ENCODE measurements around the gene MEGF10.

Gene MEGF10

DNA sequence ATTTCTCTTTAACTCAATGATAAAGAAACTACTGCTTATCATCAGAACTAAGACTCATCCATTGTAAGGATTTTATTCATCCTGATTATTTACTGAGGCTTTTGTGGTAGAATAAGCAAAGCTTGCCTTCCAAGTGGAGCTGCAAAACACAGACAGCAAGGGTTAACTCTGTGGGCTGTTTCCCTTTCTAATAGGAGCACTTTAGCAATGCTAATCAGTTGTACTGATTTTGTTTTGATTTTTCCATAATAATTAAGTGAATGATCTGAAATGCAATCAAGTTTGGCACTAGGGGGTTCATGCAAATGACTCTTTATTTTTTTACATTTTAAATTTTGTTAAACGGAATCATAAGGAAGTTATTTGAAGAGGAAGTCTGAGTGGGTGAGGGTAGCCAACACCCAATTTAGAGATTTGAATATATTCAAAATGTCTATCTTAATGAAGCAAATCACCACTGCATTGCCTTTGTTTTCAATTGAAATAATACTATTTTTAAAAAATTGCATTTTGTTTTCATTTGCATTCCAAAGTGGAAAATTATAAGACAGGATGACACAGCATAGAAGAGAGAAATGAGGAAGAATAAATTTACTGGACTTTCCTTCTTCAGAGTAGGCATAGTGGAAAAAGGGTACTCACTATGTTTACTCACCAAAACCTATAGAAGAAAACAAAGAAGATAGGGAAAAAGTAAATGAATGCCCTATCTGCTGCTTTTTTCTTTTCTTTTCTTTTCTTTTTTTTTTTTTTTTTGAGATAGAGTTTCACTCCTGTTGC lies 36.6 kb downstream of the MEGF10 start:
- DNase-seq (ENCODE audit: low read depth), result no peak

DNA sequence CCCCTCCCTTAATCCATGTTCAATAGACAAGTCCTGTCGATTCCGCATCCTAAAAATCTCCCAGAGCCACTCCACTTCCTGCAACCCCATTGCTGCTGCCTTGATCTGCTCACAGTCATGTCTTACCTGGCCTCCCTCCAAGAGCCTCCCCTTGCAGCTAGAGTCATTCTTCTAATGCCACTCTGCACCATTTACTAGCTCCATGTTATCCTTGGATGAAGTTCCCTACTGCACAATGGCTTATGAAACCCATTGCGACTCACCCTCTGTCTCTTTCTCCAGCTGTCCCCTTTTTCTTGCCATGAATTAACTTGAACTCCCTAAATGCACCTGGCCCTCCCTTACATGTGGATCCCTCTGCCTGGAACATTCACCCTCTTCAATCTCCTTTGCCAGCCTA lies 39.5 kb downstream of the MEGF10 start:
- DNase-seq (ENCODE audit: low read depth), result peak; percentile 33

DNA sequence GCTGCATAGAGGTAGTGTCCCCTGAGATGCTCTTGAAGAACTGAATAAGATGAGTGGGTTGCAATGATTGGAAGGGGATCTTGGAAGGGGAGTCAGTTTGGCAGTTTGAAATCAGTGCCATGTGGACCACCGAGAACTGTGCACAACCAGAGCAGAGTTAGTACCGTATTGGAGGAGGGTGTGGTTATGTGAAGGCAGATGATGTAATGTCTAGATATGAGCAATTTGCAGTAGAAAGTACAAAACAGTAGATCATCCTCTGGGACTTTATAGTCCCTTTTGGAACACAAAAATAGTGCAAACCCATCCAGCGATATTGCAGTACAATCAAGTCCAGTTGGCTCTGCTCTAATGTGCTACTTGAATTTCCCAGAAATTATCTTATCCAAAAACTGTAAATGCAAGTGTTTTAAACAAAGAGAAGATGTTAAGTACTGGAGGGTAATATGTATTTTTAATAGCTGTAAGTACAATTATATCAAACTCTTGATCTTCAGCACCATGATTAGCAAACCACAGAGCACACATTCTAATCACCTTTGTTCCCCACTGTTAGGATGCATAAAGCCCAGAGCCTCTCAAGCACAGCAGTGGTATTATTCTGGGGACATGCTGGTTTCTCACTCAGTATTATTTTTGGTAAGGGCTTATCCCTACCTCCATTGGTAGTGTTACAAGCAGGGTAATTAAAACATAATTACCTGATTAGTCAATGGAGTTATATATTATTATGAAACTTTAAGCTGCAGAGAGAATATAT lies 41.5 kb downstream of the MEGF10 start:
- DNase-seq (ENCODE audit: low read depth), result no peak

DNA sequence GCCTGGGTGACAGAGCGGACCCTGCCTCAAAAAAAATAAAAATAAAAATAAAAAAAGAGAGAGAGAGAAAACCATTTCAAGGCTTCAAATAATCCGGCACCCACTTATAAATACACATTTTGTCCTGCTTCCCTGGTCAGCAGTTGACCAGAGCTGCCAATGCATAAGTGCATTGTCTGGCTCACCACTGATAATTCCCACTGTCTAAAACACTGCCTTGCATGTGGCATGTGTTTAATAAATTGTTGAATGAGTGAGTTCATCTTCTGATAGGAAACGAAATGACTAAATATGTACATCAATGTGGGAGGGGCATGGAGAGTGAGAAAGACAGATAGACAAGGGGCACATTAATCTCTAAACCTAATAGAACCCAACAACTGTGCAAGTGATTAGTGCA lies 42.9 kb downstream of the MEGF10 start:
- DNase-seq (ENCODE audit: low read depth), result no peak

DNA sequence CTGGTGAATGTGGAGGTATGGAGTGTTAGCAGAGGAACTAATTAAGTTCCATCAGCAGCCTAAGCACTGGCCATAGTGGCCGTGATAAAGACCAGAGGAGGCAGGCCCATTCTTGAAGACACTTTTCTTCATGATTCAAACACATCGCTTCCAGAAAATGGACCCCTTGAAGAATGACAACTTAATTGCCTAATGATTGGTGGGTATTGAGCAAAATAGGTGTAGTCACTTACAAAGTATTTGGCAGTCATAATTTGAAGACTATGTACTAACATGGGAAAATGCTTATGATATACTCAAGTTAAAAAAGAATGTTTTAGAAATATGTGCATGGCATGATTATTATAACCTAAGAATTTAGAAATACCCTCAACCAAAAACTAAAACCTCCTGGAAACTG lies 44.8 kb downstream of the MEGF10 start:
- DNase-seq (ENCODE audit: low read depth), result no peak

DNA sequence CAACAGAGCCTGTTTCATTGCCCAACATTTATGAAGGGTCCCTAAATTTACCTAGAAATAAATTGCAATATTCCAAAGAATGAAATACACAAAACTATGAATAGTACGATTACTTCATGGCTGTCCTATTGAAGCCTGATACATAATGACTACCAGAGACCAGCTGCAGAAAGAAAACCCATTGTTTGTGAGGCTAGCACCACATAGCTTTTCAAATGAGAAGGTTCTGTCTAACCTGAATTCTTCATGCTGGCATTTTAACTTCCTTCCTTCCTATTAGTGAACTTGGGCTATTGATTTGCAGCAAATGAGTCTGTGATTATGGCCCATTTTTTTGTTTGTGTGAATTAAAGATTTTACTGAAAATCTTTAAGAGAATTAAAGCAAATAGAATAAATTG lies 47.3 kb downstream of the MEGF10 start:
- no peak for DNase-seq (ENCODE audit: low read depth)

DNA sequence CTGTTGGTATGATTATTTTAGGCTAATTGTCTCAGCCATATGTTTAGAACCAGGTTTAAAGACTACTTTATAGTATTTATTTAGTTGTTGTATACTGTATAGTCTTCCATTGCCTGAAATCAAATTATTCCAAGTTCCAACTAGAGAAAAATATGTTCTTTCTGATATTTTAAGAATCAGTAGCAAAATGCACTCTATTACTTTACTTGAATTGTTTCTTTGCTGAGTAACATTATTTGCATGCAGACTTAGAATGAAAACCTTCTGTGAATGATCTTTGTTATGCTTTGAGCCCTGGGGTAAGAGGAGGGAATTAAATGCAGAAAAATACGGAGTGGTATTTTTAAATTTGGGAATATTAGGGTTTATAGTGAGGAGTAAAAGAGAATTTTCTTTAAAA lies 47.9 kb downstream of the MEGF10 start:
- no peak for DNase-seq (ENCODE audit: low read depth)

DNA sequence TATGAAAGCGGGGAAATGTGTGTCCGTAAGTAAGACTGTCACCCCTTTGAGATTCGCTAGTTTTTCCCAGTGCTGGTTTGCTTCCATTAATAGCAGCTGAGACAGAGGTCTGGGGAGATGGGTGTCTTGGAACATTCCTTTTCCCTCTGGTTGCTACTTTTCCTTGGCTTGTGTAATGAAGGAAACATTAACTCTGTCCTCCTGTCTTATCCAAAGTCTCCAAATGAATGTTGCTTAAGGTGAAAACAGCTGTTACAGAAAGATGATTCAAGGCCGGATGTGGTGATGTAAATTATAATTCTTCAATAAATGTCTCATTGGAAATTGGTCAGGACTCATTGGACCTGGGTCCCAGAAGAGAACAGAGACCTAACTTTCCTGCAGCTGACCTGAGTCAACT lies 50.0 kb downstream of the MEGF10 start:
- DNase-seq (ENCODE audit: low read depth), result no peak

DNA sequence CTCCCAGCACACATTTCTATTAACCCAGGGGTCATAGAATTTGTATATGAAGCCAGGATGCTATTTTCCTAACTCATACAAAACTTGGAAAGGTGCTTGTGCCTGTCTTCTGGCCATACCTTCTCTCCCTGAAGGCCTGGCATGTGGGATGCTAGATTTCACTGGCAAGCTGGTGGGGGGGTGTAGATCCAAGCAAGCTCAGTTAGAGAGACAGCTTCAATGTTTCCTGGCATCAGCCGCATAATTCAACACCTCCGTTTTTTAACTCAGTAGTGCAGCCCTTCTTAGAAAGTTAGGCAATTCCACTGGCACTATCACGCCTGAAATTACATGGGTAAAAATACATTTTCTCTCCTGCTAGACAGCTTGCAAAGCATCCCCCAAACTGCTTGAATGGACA lies 51.8 kb downstream of the MEGF10 start:
- DNase-seq (ENCODE audit: low read depth), result no peak

DNA sequence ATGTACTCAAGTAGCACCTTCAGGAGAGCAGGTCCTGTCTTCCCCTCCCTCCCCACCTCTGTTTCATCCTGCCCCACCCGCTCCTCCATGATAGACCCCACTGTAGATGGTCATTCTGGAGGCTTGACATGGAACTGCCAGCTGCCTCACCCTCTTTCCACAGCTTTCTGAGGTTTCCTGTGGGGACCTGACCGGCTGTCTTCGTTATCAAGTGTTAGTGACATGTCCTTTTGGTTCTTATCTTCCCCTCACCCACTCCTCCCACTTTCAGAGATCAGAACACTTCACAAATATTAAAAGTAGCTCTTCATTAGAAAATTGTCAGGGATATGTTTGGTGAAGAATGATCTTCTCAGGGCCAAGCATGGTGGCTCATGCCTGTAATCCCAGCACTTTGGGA lies 52.7 kb downstream of the MEGF10 start:
- DNase-seq (ENCODE audit: low read depth), result no peak

DNA sequence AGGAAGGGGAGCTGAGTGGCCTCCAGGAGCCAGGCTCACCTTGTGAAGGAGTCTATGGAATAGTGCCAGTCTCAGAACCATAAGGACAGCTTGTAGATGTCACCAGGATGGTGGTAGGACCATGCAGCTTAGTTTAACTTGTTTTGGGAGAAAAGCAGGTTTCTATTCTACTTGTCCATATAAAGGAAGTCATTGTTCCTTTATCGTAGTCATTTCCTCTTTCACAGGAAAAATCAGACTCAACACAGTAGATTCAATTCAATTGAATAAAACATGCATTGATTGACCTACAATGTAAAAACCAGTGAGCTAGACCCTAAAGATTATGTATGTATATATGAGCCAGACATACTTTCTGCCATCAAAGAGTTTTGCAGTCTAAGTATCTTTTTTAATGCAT lies 53.3 kb downstream of the MEGF10 start:
- no peak for DNase-seq (ENCODE audit: low read depth)

DNA sequence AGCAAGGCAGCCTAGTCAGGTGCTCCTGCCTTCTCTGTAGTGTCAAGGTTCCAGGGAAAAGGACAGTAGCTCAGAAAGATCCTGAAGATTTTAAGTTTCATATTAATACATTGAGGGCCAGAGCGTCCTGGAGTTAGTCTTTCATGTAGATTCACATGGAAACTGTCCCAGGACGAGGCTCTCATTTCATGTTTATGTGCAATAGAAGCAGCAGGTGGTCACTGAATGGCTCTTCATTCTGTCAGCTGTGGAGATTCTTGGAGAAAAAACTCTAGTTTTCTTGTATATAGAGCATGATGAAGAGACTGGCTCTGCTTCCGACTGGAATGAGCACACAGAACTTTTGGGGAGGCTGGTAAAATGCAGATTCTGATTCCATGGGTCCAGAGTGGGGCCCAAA lies 54.3 kb downstream of the MEGF10 start:
- DNase-seq (ENCODE audit: low read depth), result no peak

DNA sequence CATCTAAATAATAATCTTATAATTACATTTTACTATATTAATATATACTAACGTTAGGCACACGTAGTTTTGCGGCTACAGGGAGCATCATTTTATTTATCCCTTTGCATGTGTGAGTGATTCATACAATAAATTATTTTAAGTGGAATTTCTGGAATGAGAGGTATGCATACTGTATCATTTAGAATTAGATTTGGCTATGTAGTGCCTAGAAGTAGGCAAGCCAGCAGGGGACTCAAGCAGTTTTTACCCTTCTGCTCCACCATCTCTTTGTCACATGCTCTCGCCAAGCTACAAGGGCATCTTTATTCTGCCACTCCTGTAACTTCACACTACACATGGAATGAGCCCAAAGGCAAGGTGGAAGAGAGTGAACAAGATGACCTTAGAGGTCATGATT lies 60.8 kb downstream of the MEGF10 start:
- DNase-seq (ENCODE audit: low read depth), result no peak

DNA sequence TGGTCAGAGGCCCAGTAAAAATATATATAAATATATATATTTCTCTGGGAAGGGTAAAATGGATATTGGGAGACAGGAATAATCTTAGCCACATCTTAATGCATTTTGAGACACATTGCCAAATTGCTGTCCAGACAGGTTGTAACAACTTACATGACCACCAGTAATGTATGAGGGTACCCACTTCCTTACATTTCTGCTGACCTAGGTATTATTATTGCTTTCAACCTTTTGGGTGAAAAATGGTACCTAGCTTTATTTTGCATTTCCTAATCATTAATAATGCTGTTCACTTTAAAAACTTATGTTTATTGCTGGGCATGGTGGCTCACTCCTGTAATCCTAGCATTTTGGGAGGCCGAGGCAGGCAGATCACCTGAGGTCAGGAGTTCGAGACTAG lies 61.5 kb downstream of the MEGF10 start:
- DNase-seq (ENCODE audit: low read depth), result no peak

DNA sequence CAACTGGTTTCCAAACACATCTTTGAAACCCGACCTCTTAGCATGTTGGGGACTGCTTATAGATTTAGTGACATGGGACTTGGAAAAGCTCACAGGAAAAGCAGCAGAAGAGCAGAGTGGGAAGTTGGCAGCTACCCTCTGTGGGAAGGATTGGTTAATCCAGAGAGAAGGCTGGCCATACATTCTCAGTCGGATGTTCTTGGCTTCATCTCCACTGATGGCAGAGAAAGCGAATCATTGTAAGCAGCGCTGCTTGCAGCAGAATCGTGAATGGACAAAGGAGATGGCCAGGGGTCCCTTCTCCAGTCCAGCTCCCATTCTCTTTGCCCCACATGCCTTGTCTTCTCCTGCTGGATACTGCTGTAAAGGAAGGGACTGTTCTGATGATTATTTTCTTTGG lies 62.7 kb downstream of the MEGF10 start:
- no peak for DNase-seq (ENCODE audit: low read depth)

DNA sequence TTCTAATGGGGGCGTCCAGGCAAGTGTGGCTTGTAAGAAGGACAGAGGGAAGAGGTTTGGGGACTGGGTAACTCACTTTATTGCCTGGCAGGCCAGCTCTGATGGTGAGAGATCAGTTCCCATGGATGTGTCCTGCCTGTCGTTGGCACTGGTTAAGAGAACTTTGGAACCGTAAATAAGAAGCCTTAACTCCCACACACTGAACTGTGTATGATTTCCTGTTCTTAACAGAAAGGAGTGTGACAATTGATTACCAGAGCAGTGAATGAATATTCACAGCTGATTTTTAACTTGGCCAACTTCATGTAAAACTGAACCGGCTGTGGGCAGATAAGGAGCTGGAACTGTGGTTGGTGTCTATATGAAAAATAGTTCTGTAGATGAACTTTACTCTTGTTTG lies 63.2 kb downstream of the MEGF10 start:
- DNase-seq (ENCODE audit: low read depth), result no peak

DNA sequence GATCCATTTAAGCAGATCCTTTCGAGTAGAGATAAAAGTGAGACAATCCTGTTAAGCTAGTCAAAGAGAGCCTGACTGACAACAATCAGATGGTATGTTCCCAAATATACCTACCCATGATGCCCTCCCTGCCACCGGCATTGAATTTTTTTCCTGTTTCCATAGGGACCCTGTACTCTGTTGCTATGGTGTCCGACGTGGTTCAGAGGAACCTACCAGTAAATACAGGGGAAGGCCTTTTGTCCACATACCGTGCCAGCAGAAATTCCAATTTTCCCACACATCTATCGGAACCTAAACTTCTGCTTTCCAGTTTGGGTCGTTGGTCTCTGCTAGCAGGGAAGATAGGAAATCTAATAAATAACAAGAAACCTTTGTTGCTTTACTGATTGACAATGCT lies 64.7 kb downstream of the MEGF10 start:
- DNase-seq (ENCODE audit: low read depth), result no peak

DNA sequence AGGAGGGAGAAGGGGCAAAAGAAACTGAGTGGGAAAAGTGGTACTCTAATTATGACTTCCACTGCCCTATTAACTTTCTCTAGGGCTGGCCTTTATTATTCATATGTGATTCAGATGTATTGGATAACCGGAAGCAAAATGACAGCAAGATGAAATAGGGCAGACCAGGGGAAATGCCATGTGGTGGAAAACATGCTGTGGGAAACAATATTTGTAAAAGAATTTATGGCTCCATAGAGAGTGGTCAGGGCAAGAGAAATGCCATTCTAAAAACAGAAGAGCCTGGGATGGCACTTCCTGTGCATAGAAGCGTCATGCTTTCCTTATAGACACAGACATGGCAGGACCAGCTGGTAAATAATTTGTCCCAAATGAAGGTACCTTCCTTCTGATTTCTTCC lies 67.7 kb downstream of the MEGF10 start:
- DNase-seq (ENCODE audit: low read depth), result peak; percentile 56

DNA sequence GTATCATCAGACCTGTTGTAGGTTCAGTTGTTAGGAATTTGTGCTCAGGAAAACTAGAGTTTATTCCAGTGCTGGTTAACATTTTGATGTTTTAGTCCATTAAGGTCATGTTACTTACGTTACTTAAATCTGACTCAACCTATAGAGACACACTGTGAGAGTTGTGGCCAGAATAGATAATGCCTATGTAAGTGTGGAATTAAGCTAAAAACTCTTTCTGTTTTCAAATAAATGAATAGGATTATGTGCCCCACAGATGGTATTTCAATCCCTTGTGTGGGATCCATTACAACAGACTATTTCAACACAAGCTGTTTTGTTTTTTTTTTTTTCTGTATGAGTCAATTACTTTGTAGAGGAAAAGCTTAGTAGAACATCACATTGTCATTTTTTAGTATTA lies 68.1 kb downstream of the MEGF10 start:
- peak; percentile 47 for DNase-seq (ENCODE audit: low read depth)

DNA sequence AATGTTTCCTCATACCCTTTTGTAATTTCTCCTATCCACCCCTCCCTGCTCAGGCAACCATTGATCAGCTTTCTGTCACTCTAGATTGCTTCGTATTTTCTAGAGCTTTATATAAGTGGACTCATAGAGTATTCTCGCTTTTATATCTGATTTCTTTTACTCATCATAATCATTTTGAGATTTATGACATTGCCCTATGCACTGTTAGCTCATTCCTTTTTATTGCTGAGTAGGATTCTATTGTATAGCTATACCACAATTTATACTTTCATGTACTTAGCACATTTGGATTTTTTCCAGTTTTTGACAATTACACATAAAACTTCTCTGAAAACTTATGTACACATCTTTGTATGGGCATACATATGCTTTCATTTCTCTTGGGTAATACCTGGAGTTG lies 68.9 kb downstream of the MEGF10 start:
- no peak for DNase-seq (ENCODE audit: low read depth)

DNA sequence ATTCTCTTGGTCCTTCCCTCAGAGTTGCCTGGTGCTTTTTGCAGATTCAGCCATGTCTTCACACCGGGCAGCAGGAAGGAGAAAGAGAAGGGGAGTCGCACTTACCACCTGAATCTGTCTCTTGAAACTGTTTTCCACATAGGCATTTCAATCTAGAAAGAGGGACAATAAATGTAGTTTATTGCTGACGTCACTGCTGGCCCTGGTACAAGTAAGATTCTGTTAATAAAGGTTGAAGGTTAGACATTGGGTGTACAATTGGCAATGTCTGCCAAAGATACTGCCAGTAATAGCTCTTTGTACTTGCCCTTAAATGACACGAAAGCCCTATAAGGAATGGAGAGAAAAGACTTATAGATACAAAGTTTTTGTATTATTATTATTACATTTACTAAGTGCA lies 72.8 kb downstream of the MEGF10 start:
- DNase-seq (ENCODE audit: low read depth), result no peak

DNA sequence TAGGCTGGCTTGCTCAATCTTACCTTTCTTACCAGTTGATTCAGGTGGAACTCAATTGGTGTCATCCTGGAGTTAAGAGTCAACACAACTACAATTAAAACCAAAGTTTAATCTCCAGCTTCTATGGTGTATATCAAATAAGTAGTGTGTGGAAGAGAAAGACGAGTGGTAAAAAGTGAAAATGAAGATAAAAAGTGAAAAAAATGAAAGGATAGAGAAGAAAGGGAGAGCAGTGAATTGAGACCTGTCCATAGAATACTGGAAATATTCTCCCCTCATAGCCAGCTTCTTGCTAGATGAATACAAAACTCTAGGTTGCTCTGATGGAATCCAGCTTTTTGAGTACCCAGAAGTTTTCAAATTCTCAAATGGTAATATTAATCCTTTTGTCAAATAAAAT lies 76.4 kb downstream of the MEGF10 start:
- DNase-seq (ENCODE audit: low read depth), result no peak

DNA sequence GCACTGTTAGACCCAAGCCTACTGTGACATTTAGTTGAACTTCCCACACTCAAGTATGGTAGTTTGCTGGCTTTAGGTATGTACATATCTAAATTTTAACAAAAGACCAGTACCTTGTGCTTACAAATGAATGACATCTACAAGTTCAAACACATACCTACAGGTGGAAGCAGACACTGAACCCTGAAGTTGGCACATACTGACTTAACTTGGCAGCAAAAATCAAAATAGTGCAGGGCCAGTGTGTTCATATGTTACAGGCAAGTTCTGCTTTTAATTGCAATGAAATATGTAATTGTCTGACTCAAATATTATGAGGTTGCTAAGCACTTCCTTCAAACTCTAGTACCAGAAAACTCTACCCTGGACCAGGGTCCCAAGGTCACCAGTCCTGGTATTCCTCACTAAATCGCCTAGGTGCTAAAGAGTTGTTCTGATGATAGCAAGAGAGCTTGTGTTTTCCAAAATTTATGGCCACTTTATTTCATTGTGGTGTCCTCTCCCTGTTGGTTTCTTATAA lies 77.4 kb downstream of the MEGF10 start:
- DNase-seq (ENCODE audit: low read depth), result no peak

DNA sequence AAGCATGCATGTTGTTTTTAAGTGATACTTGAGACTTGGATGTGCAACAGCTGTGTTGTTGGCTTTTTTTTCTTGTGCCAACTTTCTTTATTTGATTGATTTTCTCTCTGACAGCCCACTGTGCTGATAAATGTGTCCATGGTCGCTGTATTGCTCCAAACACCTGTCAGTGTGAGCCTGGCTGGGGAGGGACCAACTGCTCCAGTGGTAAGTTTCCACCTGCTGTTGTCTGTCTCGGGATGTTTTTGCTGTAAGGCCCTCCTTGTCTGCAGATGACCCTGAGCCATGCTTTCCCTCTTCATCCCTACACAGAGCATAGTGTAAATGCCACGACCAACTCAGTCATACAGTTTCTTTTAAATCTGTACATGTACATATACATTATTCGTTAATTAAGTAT lies 79.2 kb downstream of the MEGF10 start:
- DNase-seq (ENCODE audit: low read depth), result no peak
